Measurements from ENCODE around the gene PLXNB1. TPM values are rescaled to one million over a fixed set of nuclear protein-coding genes. Genes with fewer than 3 reads are reported as not detected.

PLXNB1 gene
- total and polyA plus RNA-seq, 2 of the 13 experiments (the other 11 are each of a cell fraction or from before 2014, with no cell fraction given), result 86.0 to 143 TPM

DNA sequence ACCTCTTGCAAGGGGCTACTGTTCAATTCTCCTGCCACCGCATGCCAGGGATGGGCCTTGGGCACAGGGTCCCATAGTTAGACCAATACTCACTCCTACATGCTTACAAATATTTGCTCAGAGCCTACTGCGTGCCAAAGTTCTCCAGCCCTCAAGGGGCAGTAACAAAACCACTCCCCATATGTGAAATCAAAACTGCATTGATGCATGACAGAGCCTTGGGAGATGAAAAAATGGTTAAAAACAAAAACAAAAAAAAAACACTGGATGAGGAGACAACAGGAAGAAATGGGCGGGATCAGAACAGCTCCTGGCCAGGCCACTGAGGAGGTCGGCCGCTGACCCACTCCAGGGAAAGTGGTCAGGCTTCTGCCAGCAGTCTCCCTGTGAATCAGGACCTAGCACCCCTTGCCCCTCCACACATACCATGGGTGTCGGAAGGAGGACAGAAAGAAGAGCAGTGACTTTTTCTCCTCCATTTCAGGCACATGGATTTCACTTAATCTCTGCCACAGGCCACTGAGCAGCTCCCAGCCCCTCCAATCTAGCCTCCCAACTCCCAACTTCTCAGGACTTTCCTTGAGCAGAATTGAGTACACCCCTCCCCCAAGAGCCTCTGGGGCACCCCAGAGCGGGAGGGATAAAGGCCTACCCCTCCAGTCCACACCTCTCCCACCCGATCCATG is 2.8 kb downstream of the PLXNB1 start:
- peak overlapping the region; percentile 96 for H3K9ac ChIP-seq (ENCODE audit: insufficient read depth, low read depth, low read length)
- DNase-seq (ENCODE audit: low spot score) (peak; percentile 78), FAIRE-seq (peak; percentile 77), ATAC-seq (no peak)
- peak overlapping the region; percentile 79 to 93 (median 86) for H3K4me3 ChIP-seq (replicated peaks in 1 of 3; ENCODE audit: insufficient read depth in 1 of 3, low read depth in 2 of 3, low read length in 3 of 3)
- ChIA-PET POLR2A (interaction anchor here (1.3 to 9.0 kb wide), 4 partner anchors 8 to 46 kb away, joined by 3 to 130 read pairs (median 16); partner anchors contain the start of genes CCDC51 and TMA7), CTCF (ENCODE audit: low intra/inter-chr PET ratio, low total read pairs) (interaction anchor here (3.1 kb wide), 1 partner anchor 9 kb away, joined by 14 read pairs; no protein-coding TSS in a partner anchor)
- H4K20me1 ChIP-seq (ENCODE audit: insufficient read depth, low read length), result peaks cover 62% of the 10 kb centered on the region
- in situ Hi-C loops (cut with HindIII; ENCODE audit: extremely low pct_ligation_motif_present, low pct_unique_long_range_greater_than_20kb), result no loop called here
- peaks cover 63% of the 10 kb centered on the region for H3K79me2 ChIP-seq (ENCODE audit: insufficient read depth, low read length)
- WGBS (ENCODE audit: low lambda C conversion rate), result 1% methylated on average over 7 of the region's 8 CpGs
- H3K4me2 ChIP-seq (ENCODE audit: low read depth, low read length), result peak overlapping the region; percentile 100
- intact Hi-C loops (cut with micrococcal nuclease; ENCODE audit: unreplicated experiment), result no loop called here
- no peaks in the 10 kb centered on the region for H3K27me3 ChIP-seq (ENCODE audit: control insufficient read depth in 1 of 2, insufficient read depth in 2 of 2, low read length in 2 of 2)
- no TSS peak for BruUV-seq (replicated peaks)
- H3K36me3 ChIP-seq (replicated peaks in 1 of 2; ENCODE audit: control insufficient read depth in 1 of 2, insufficient read depth in 2 of 2, low read length in 2 of 2), result peaks cover 21 to 36% of the 10 kb centered on the region in 2 experiments; a peak in 4 of 5 replicates
- H3K4me1 ChIP-seq (ENCODE audit: insufficient read depth, low read length), result peaks cover 83% of the 10 kb centered on the region
- H2AFZ ChIP-seq (ENCODE audit: low read length), result no peak overlapping the region
- H3K9me3 ChIP-seq (ENCODE audit: low read length), result no peaks in the 10 kb centered on the region
- H3K27ac ChIP-seq (ENCODE audit: extremely low read length, insufficient read depth, low read length), result peak overlapping the region; percentile 99
- TF ChIP-seq ZMYM3 (CRISPR knock-in tag; IDR thresholded peaks at IDR 0.05) (no peak), ZNF337 (CRISPR knock-in tag; IDR thresholded peaks at IDR 0.05; ENCODE audit: borderline replicate concordance, low read depth) (no peak), SNAI1 (CRISPR knock-in tag; IDR thresholded peaks at IDR 0.05; ENCODE audit: borderline replicate concordance) (no peak), ZBTB1 (CRISPR knock-in tag; IDR thresholded peaks at IDR 0.05; ENCODE audit: borderline replicate concordance) (no peak), ZNF556 (CRISPR knock-in tag; IDR thresholded peaks at IDR 0.05; ENCODE audit: borderline replicate concordance) (no peak), FOXA1 (IDR thresholded peaks at IDR 0.05) (no peak), FOXA1 (CRISPR knock-in tag; IDR thresholded peaks at IDR 0.05) (peak; percentile 58), ZNF564 (CRISPR knock-in tag; IDR thresholded peaks at IDR 0.05) (no peak), NR2C2 (CRISPR knock-in tag; IDR thresholded peaks at IDR 0.05; ENCODE audit: borderline replicate concordance) (0 out of 2 replicates have a peak, but pooled peaks have one; percentile 19), KLF13 (CRISPR knock-in tag; IDR thresholded peaks at IDR 0.05) (no peak), ZC3H4 (CRISPR knock-in tag; IDR thresholded peaks at IDR 0.05; ENCODE audit: borderline replicate concordance) (no peak), POLR2AphosphoS5 (IDR thresholded peaks at IDR 0.05; ENCODE audit: low read depth, low read length) (no peak), TMF1 (CRISPR knock-in tag; IDR thresholded peaks at IDR 0.05; ENCODE audit: low read depth) (no peak)
- TF ChIP-seq, protein P1, sequence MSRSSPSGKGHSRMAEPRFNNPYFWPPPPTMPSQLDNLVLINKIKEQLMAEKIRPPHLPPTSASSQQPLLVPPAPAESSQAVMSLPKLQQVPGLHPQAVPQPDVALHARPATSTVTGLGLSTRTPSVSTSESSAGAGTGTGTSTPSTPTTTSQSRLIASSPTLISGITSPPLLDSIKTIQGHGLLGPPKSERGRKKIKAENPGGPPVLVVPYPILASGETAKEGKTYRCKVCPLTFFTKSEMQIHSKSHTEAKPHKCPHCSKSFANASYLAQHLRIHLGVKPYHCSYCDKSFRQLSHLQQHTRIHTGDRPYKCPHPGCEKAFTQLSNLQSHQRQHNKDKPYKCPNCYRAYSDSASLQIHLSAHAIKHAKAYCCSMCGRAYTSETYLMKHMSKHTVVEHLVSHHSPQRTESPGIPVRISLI (CRISPR knock-in tag; IDR thresholded peaks at IDR 0.05; ENCODE audit: borderline replicate concordance), result peak; percentile 33; the same call in 1 of the 2 replicates
- TF ChIP-seq, protein P2, sequence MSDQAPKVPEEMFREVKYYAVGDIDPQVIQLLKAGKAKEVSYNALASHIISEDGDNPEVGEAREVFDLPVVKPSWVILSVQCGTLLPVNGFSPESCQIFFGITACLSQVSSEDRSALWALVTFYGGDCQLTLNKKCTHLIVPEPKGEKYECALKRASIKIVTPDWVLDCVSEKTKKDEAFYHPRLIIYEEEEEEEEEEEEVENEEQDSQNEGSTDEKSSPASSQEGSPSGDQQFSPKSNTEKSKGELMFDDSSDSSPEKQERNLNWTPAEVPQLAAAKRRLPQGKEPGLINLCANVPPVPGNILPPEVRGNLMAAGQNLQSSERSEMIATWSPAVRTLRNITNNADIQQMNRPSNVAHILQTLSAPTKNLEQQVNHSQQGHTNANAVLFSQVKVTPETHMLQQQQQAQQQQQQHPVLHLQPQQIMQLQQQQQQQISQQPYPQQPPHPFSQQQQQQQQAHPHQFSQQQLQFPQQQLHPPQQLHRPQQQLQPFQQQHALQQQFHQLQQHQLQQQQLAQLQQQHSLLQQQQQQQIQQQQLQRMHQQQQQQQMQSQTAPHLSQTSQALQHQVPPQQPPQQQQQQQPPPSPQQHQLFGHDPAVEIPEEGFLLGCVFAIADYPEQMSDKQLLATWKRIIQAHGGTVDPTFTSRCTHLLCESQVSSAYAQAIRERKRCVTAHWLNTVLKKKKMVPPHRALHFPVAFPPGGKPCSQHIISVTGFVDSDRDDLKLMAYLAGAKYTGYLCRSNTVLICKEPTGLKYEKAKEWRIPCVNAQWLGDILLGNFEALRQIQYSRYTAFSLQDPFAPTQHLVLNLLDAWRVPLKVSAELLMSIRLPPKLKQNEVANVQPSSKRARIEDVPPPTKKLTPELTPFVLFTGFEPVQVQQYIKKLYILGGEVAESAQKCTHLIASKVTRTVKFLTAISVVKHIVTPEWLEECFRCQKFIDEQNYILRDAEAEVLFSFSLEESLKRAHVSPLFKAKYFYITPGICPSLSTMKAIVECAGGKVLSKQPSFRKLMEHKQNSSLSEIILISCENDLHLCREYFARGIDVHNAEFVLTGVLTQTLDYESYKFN (CRISPR knock-in tag; conservative IDR thresholded peaks at IDR 0.05), result peak; percentile 67
- TF ChIP-seq, protein P3, sequence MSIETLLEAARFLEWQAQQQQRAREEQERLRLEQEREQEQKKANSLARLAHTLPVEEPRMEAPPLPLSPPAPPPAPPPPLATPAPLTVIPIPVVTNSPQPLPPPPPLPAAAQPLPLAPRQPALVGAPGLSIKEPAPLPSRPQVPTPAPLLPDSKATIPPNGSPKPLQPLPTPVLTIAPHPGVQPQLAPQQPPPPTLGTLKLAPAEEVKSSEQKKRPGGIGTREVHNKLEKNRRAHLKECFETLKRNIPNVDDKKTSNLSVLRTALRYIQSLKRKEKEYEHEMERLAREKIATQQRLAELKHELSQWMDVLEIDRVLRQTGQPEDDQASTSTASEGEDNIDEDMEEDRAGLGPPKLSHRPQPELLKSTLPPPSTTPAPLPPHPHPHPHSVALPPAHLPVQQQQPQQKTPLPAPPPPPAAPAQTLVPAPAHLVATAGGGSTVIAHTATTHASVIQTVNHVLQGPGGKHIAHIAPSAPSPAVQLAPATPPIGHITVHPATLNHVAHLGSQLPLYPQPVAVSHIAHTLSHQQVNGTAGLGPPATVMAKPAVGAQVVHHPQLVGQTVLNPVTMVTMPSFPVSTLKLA (IDR thresholded peaks at IDR 0.05), result no peak
- TF ChIP-seq, protein P4, sequence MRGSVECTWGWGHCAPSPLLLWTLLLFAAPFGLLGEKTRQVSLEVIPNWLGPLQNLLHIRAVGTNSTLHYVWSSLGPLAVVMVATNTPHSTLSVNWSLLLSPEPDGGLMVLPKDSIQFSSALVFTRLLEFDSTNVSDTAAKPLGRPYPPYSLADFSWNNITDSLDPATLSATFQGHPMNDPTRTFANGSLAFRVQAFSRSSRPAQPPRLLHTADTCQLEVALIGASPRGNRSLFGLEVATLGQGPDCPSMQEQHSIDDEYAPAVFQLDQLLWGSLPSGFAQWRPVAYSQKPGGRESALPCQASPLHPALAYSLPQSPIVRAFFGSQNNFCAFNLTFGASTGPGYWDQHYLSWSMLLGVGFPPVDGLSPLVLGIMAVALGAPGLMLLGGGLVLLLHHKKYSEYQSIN (CRISPR knock-in tag; IDR thresholded peaks at IDR 0.05; ENCODE audit: borderline replicate concordance), result no peak

Measured in HepG2 (cell line).